H9 (cell line): ENCODE data around the gene CNDP2. TPM values are rescaled to one million over a fixed set of nuclear protein-coding genes. Genes with fewer than 3 reads are reported as not detected.

Source experiments
- DNase-seq: peaks from one replicate; pipeline ENCODE4 v3.0.0-alpha.2; 2017
- H2AFZ ChIP-seq: one replicate; pipeline ENCODE4 v1.6.1; 2013; ENCODE audit warnings: mild to moderate bottlenecking, low read length, control low read depth, moderate library complexity
- H2AK5ac ChIP-seq: 2 replicates; pipeline ENCODE4 v1.6.1; 2013; ENCODE audit warnings: low read length, control low read depth, mixed read lengths; ENCODE audit not compliant: insufficient read length
- H2BK120ac ChIP-seq: one replicate; pipeline ENCODE4 v1.6.1; 2013; ENCODE audit warnings: low read depth, mild to moderate bottlenecking, low read length, control low read depth, inconsistent platforms; ENCODE audit not compliant: poor library complexity, severe bottlenecking
- H2BK12ac ChIP-seq: 2 replicates; pipeline ENCODE4 v1.6.1; 2013; ENCODE audit warnings: low read length, control low read depth, mixed read lengths, low read depth; ENCODE audit not compliant: insufficient read length
- H2BK15ac ChIP-seq: 2 replicates; pipeline ENCODE4 v1.6.1; 2013; ENCODE audit warnings: low read depth, low read length, control low read depth
- H2BK20ac ChIP-seq: one replicate; pipeline ENCODE4 v1.6.1; 2013; ENCODE audit warnings: low read depth, mild to moderate bottlenecking, low read length, control low read depth, inconsistent platforms; ENCODE audit not compliant: poor library complexity, severe bottlenecking
- H2BK5ac ChIP-seq: 2 replicates; pipeline ENCODE4 v1.6.1; 2013; ENCODE audit warnings: low read length, control low read depth, mixed read lengths; ENCODE audit not compliant: insufficient read length
- H3K14ac ChIP-seq: 2 replicates; pipeline ENCODE4 v1.6.1; 2013; ENCODE audit warnings: low read length, control low read depth; ENCODE audit not compliant: insufficient read depth
- H3K18ac ChIP-seq: 2 replicates; pipeline ENCODE4 v1.6.1; 2013; ENCODE audit warnings: low read depth, mild to moderate bottlenecking, mixed read lengths, low read length, control low read depth; ENCODE audit not compliant: insufficient read length
- H3K23ac ChIP-seq: 2 replicates; pipeline ENCODE4 v1.6.1; 2013; ENCODE audit warnings: low read length, control low read depth, mixed read lengths, low read depth; ENCODE audit not compliant: insufficient read length
- H3K23me2 ChIP-seq: 2 replicates; pipeline ENCODE4 v1.6.1; 2013; ENCODE audit warnings: low read depth, mild to moderate bottlenecking, mixed read lengths, low read length, control low read depth; ENCODE audit not compliant: insufficient read length, poor library complexity, severe bottlenecking
- H3K27ac ChIP-seq: 2 replicates; pipeline ENCODE4 v1.5.1; 2013; ENCODE audit warnings: low read length, control low read depth, mixed read lengths, low read depth; ENCODE audit not compliant: insufficient read length
- H3K27me3 ChIP-seq: 2 replicates; pipeline ENCODE4 v1.6.1; 2013; ENCODE audit warnings: low read length, control low read depth, inconsistent platforms; ENCODE audit not compliant: insufficient read depth
- H3K4ac ChIP-seq: 2 replicates; pipeline ENCODE4 v1.6.1; 2013; ENCODE audit warnings: low read depth, mild to moderate bottlenecking, control low read depth, inconsistent platforms, low read length, moderate library complexity
- H3K4me1 ChIP-seq: 2 replicates; pipeline ENCODE4 v1.6.1; 2013; ENCODE audit warnings: low read length, control low read depth, inconsistent platforms; ENCODE audit not compliant: insufficient read depth
- H3K4me2 ChIP-seq: 2 replicates; pipeline ENCODE4 v1.6.1; 2013; ENCODE audit warnings: low read length, control low read depth, mixed read lengths; ENCODE audit not compliant: insufficient read length, insufficient read depth
- H3K56ac ChIP-seq: 2 replicates; pipeline ENCODE4 v1.6.1; 2013; ENCODE audit warnings: low read depth, mild to moderate bottlenecking, mixed read lengths, low read length, control low read depth; ENCODE audit not compliant: insufficient read length
- H3K79me1 ChIP-seq: 2 replicates; pipeline ENCODE4 v1.6.1; 2013; ENCODE audit warnings: low read depth, mild to moderate bottlenecking, moderate library complexity, low read length, control low read depth, inconsistent platforms; ENCODE audit not compliant: insufficient read depth, poor library complexity, severe bottlenecking
- H3K79me2 ChIP-seq: 2 replicates; pipeline ENCODE4 v1.6.1; 2013; ENCODE audit warnings: low read length, control low read depth, inconsistent platforms; ENCODE audit not compliant: insufficient read depth
- H3K9ac ChIP-seq: 2 replicates; pipeline ENCODE4 v1.6.1; 2013; ENCODE audit warnings: low read length, control low read depth, mixed read lengths; ENCODE audit not compliant: insufficient read length; ENCODE audit errors: extremely low read depth
- H3K9me3 ChIP-seq: one replicate; pipeline ENCODE4 v1.6.1; 2013; ENCODE audit warnings: low read depth, low read length, inconsistent platforms; ENCODE audit not compliant: control insufficient read depth
- H3T11ph ChIP-seq: one replicate; pipeline ENCODE4 v1.6.1; 2013; ENCODE audit warnings: mild to moderate bottlenecking, low read length, control low read depth, inconsistent platforms
- H4K20me1 ChIP-seq: one replicate; pipeline ENCODE4 v1.6.1; 2013; ENCODE audit not compliant: control insufficient read depth, insufficient read length, insufficient read depth
- H4K5ac ChIP-seq: 2 replicates; pipeline ENCODE4 v1.6.1; 2013; ENCODE audit warnings: low read depth, mild to moderate bottlenecking, mixed read lengths, low read length, control low read depth; ENCODE audit not compliant: insufficient read length
- H4K8ac ChIP-seq: replicated peaks from 2 replicates; pipeline ENCODE4 v1.6.1; 2013; ENCODE audit warnings: low read length, control low read depth, mixed read lengths, low read depth; ENCODE audit not compliant: insufficient read length
- H4K91ac ChIP-seq: 2 replicates; pipeline ENCODE4 v1.6.1; 2013; ENCODE audit warnings: low read depth, mild to moderate bottlenecking, moderate library complexity, mixed read lengths, low read length, control low read depth; ENCODE audit not compliant: insufficient read length
- H3K27ac Mint-ChIP-seq, 3 experiments: 2 replicates in 2 of 3; 3 replicates in 1 of 3; pipeline ENCODE4 v1.8.0; 2020 to 2021; ENCODE audit warnings: mixed read lengths in 3 of 3, mild to moderate bottlenecking in 1 of 3, moderate library complexity in 1 of 3
- H3K27me3 Mint-ChIP-seq: 2 replicates; pipeline ENCODE4 v1.8.0; 2021; ENCODE audit warnings: low read depth, mild to moderate bottlenecking, moderate library complexity, mixed read lengths
- H3K36me3 Mint-ChIP-seq, 3 experiments: 2 replicates in 2 of 3; 3 replicates in 1 of 3; pipeline ENCODE4 v1.8.0; 2020 to 2021; ENCODE audit warnings: low read depth in 3 of 3, mixed read lengths in 3 of 3; ENCODE audit not compliant: insufficient read depth in 1 of 3
- H3K4me1 Mint-ChIP-seq, 2 experiments: 2 replicates each; pipeline ENCODE4 v1.8.0; 2020; ENCODE audit warnings: mixed read lengths in 2 of 2
- H3K4me3 Mint-ChIP-seq, 2 experiments: 2 replicates in 1 of 2; 3 replicates in 1 of 2; pipeline ENCODE4 v1.8.0; 2020 to 2021; ENCODE audit warnings: mild to moderate bottlenecking in 2 of 2, mixed read lengths in 2 of 2, moderate library complexity in 1 of 2
- H3K9me3 Mint-ChIP-seq, 2 experiments: 2 replicates in 1 of 2; 3 replicates in 1 of 2; pipeline ENCODE4 v1.8.0; 2020; ENCODE audit warnings: mild to moderate bottlenecking in 2 of 2, mixed read lengths in 2 of 2, moderate library complexity in 1 of 2
- CTCF ChIP-seq: fragments of 200-600 bp; sonication (generic); conservative IDR thresholded peaks from 3 replicates; pipeline ENCODE4 v1.8.0; 2021; ENCODE audit warnings: antibody characterized with exemption, mild to moderate bottlenecking
- WGBS: extraction: QIAGEN DNeasy Blood & Tissue Kit; methylation state at CpG from one replicate; pipeline ENCODE4 v1.1.7; 2013; ENCODE audit warnings: missing lambda C conversion rate, low lambda C conversion rate, mixed read lengths; ENCODE audit not compliant: insufficient read length; ENCODE audit errors: extremely low coverage; 5-methylcytosine and 5-hydroxymethylcytosine counted together
- total RNA-seq: library from RNA; stranded (reverse); gene quantifications from 2 replicates; pipeline ENCODE4 v1.2.1, GENCODE V29; 2021

The CNDP2 gene
- total RNA-seq, 1 experiment from 2014 or later = 212 TPM

GRCh38 chr18:74513149-74513882, 17.2 kb downstream of the CNDP2 start:
- Histone ChIP-seq H3K4me1 (no peaks in the 10 kb centered on the region), H3K79me1 (peaks cover 4% of the 10 kb centered on the region)
- peak; percentile 10 for DNase-seq

More at GRCh38 chr18:74513149-74513882, 17.2 kb downstream of the CNDP2 start:
- Mint-ChIP-seq H3K4me3 (no peak overlapping the region), H3K4me1 (no peaks in the 10 kb centered on the region), H3K27ac (peak overlapping the region in 1 of 3 experiments; percentile 70; a peak in 2 of 7 replicates), H3K9me3 (no peaks in the 10 kb centered on the region; a peak in 1 of 5 replicates), H3K36me3 (peaks cover 59 to 91% (median 76%) of the 10 kb centered on the region in 3 experiments; a peak in 6 of 7 replicates), H3K27me3 (no peaks in the 10 kb centered on the region)
- no peak overlapping the region for H3K4ac ChIP-seq
- WGBS = no CpG with 5 or more reads among the region's 27 CpGs
- no peak overlapping the region for H4K91ac ChIP-seq
- no peak overlapping the region for H3K23ac ChIP-seq
- H4K8ac ChIP-seq = no peak overlapping the region
- no peak overlapping the region for H2BK15ac ChIP-seq
- no peak overlapping the region for H3K9ac ChIP-seq
- H2AFZ ChIP-seq = no peak overlapping the region
- H2AK5ac ChIP-seq = no peak overlapping the region
- no peak overlapping the region for H2BK12ac ChIP-seq
- H3K27ac ChIP-seq = no peak overlapping the region
- no peak overlapping the region for H3T11ph ChIP-seq
- H3K56ac ChIP-seq = no peak overlapping the region
- no peaks in the 10 kb centered on the region for H3K79me2 ChIP-seq
- H2BK20ac ChIP-seq = no peak overlapping the region
- no peaks in the 10 kb centered on the region for H3K9me3 ChIP-seq
- no peak overlapping the region for H3K18ac ChIP-seq
- no peak overlapping the region for H2BK5ac ChIP-seq
- no peaks in the 10 kb centered on the region for H3K27me3 ChIP-seq
- no peaks in the 10 kb centered on the region for H3K23me2 ChIP-seq
- H4K5ac ChIP-seq = no peak overlapping the region
- H4K20me1 ChIP-seq = no peaks in the 10 kb centered on the region
- H2BK120ac ChIP-seq = no peak overlapping the region
- H3K14ac ChIP-seq = no peak overlapping the region
- no peak for TF ChIP-seq CTCF
- no peak overlapping the region for H3K4me2 ChIP-seq
